HK-2 (cell line): ENCODE data around the gene CHRM4.

Experiments
- DNase-seq: peaks from one replicate; pipeline ENCODE4 v3.0.0-alpha.2; 2018; ENCODE audit not compliant: unreplicated experiment

The CHRM4 gene

GRCh38 chr11:46367244-46367915 is 24.2 kb downstream of the CHRM4 start:
- DNase-seq = no peak

- DNase-seq = no peak
Observed at GRCh38 chr11:46366661-46367161, 24.9 kb downstream of the CHRM4 start.

GRCh38 chr11:46366260-46366659 is 25.3 kb downstream of the CHRM4 start:
- DNase-seq = no peak

GRCh38 chr11:46364791-46365190 is 26.8 kb downstream of the CHRM4 start:
- DNase-seq = no peak

- no peak for DNase-seq
Observed at GRCh38 chr11:46364056-46364455, 27.5 kb downstream of the CHRM4 start.

- peak; percentile 73 for DNase-seq
Observed at GRCh38 chr11:46363455-46364005, 28.0 kb downstream of the CHRM4 start.

- DNase-seq = peak; percentile 69
Observed at GRCh38 chr11:46363031-46363407, 28.6 kb downstream of the CHRM4 start.

GRCh38 chr11:46362156-46363030 is 29.2 kb downstream of the CHRM4 start:
- no peak for DNase-seq

- DNase-seq = no peak
Observed at GRCh38 chr11:46361283-46362155, 30.1 kb downstream of the CHRM4 start.

- no peak for DNase-seq
Observed at GRCh38 chr11:46360878-46361277, 30.7 kb downstream of the CHRM4 start.

GRCh38 chr11:46359953-46360352 is 31.6 kb downstream of the CHRM4 start:
- no peak for DNase-seq

- no peak for DNase-seq
Observed at GRCh38 chr11:46357483-46357936, 34.1 kb downstream of the CHRM4 start.

- no peak for DNase-seq
Observed at GRCh38 chr11:46356924-46357482, 34.6 kb downstream of the CHRM4 start.

GRCh38 chr11:46353698-46354097 is 37.9 kb downstream of the CHRM4 start:
- DNase-seq = no peak

GRCh38 chr11:46352063-46352841 is 39.3 kb downstream of the CHRM4 start:
- no peak for DNase-seq

- DNase-seq = no peak
Observed at GRCh38 chr11:46351606-46352005, 40.0 kb downstream of the CHRM4 start.

GRCh38 chr11:46351148-46351547 is 40.4 kb downstream of the CHRM4 start:
- no peak for DNase-seq

- DNase-seq = no peak
Observed at GRCh38 chr11:46350695-46351094, 40.9 kb downstream of the CHRM4 start.

GRCh38 chr11:46348566-46349401 is 42.8 kb downstream of the CHRM4 start:
- DNase-seq = no peak
